ENCODE results near the gene PPP6R3. TPM values are rescaled to one million over a fixed set of nuclear protein-coding genes. Genes with fewer than 3 reads are reported as not detected.
A peak's percentile ranks its signal among the peaks of the same experiment; 100 is the strongest.
"Not testable (repeated sequence)": the region's sequence is repeated elsewhere in the genome, so short reads cannot be mapped to it uniquely, and the experiment has no call there.

Gene PPP6R3
- total RNA-seq, 1 experiment from 2014 or later, result 129 TPM

DNA sequence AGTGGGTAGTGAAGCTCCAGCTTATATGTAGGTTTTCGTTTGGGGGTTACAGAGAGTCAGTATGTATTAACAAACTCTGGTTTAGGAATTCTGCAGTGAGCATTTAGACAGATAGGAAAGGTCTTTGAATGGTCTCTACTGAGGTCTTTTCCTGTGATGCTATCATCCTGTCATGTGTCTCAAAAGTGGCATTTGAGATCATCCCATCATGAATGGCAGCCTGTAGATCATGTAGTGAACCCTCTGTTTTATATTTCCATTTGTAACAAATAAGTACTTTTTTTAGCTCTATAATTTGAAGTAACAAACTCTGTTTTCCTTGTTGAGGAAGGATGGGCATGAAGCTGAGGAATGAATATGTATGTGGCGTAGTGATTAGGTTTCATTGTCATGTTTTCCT lies 76.2 kb downstream of the PPP6R3 start:
- CTCF ChIA-PET, result no interaction called here
- DNase-seq, result no peak

DNA sequence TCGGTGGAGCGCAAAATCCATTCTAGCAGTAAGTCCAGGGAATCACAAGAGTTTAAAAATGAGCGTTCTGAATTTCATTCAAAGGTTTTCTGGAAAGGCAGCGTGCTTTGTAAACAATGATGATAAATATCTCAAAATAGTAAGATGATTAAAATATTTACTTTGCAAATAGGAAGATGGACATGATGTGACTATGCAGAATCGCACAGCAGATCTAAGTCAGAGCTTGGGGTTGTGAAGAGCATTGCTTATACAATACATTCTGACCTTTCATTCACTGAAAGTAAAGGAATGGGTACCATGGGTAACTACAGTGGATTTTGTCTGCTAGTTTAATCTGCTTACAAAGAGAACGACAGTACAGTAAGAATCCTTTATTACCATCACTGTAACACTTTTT lies 77.5 kb downstream of the PPP6R3 start:
- CTCF ChIA-PET, result no interaction called here
- no peak for DNase-seq
- Histone ChIP-seq H3K27me3 (ENCODE audit: insufficient read depth, low read depth) (no peaks in the 10 kb centered on the region), H3K4me1 (replicated peaks; ENCODE audit: insufficient read depth) (0 out of 2 replicates have a peak, but pooled peaks cover 6% of the 10 kb centered on the region), H2AFZ (no peak overlapping the region), H3F3A (ENCODE audit: insufficient read depth, low read depth) (peaks cover 27% of the 10 kb centered on the region; the same call in 1 of the 2 replicates), H3K4me2 (no peak overlapping the region), H4K20me1 (ENCODE audit: insufficient read depth) (peaks cover 80% of the 10 kb centered on the region), H3K36me3 (ENCODE audit: low read depth) (peaks cover 23% of the 10 kb centered on the region), H3K4me3 (no peak overlapping the region), H3K79me2 (ENCODE audit: low read depth) (peaks cover 77% of the 10 kb centered on the region), H3K9me2 (ENCODE audit: insufficient read depth) (no peaks in the 10 kb centered on the region), H3K27ac (no peak overlapping the region), H3K9me3 (ENCODE audit: insufficient read depth, low read depth) (no peaks in the 10 kb centered on the region)
- no peak for TF ChIP-seq EZH2 (IDR thresholded peaks at IDR 0.05; ENCODE audit: low read depth)
- no peak for TF ChIP-seq CTCF (conservative IDR thresholded peaks at IDR 0.05)
- POLR2A ChIA-PET (ENCODE audit: unreplicated experiment), result no interaction called here
- no TSS peak for BruUV-seq (replicated peaks)
- intact Hi-C loops (cut with micrococcal nuclease; ENCODE audit: unreplicated experiment), result no loop called here

More for the DNA sequence above, 76.2 kb downstream of the PPP6R3 start:
- Histone ChIP-seq H3K36me3 (ENCODE audit: low read depth) (peaks cover 23% of the 10 kb centered on the region), H3K27me3 (ENCODE audit: insufficient read depth, low read depth) (no peaks in the 10 kb centered on the region), H3K4me2 (no peak overlapping the region), H3K9me3 (ENCODE audit: insufficient read depth, low read depth) (no peaks in the 10 kb centered on the region), H4K20me1 (ENCODE audit: insufficient read depth) (peaks cover 77% of the 10 kb centered on the region), H3K4me1 (replicated peaks; ENCODE audit: insufficient read depth) (no peaks in the 10 kb centered on the region), H3K27ac (0 out of 2 replicates have a peak overlapping the region, but pooled peaks have one; percentile 7), H3K4me3 (no peak overlapping the region), H3F3A (ENCODE audit: insufficient read depth, low read depth) (peaks cover 21% of the 10 kb centered on the region; the same call in 1 of the 2 replicates), H3K9me2 (ENCODE audit: insufficient read depth) (no peaks in the 10 kb centered on the region), H3K79me2 (ENCODE audit: low read depth) (peaks cover 85% of the 10 kb centered on the region), H2AFZ (no peak overlapping the region)
- intact Hi-C loops (cut with micrococcal nuclease; ENCODE audit: unreplicated experiment), result no loop called here
- no TSS peak for BruUV-seq (replicated peaks)
- TF ChIP-seq CTCF (conservative IDR thresholded peaks at IDR 0.05), result no peak
- POLR2A ChIA-PET (ENCODE audit: unreplicated experiment), result no interaction called here

DNA sequence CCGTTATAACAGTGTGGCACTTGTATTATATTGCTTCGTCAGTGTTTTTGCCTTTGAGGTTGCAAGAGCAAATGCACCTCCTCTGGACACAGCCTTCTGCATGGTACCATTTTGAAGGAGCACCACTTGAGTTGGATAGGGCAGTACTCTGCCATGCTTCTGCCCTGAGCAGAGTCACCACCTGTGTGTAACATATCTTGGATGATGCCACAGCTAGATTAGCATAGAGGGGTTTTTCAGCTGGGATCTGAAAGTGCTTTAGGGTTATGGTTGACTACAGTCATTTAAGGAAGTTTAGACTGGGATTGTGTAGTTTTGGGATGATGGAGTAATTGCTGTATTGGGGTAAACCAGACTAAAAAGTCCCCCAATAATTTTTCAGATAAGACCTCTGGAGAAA lies 78.8 kb downstream of the PPP6R3 start:
- Histone ChIP-seq H3K4me3 (no peak overlapping the region), H3K36me3 (ENCODE audit: low read depth) (peaks cover 23% of the 10 kb centered on the region), H3K9me3 (ENCODE audit: insufficient read depth, low read depth) (no peaks in the 10 kb centered on the region), H3F3A (ENCODE audit: insufficient read depth, low read depth) (peaks cover 33% of the 10 kb centered on the region; the same call in 1 of the 2 replicates), H3K27me3 (ENCODE audit: insufficient read depth, low read depth) (no peaks in the 10 kb centered on the region), H2AFZ (no peak overlapping the region), H3K4me2 (no peak overlapping the region), H4K20me1 (ENCODE audit: insufficient read depth) (peaks cover 85% of the 10 kb centered on the region), H3K27ac (no peak overlapping the region), H3K4me1 (replicated peaks; ENCODE audit: insufficient read depth) (0 out of 2 replicates have a peak, but pooled peaks cover 7% of the 10 kb centered on the region), H3K9me2 (ENCODE audit: insufficient read depth) (no peaks in the 10 kb centered on the region), H3K79me2 (ENCODE audit: low read depth) (peaks cover 76% of the 10 kb centered on the region)
- ChIA-PET CTCF (no interaction called here), POLR2A (ENCODE audit: unreplicated experiment) (no interaction called here)
- intact Hi-C loops (cut with micrococcal nuclease; ENCODE audit: unreplicated experiment), result no loop called here
- TF ChIP-seq CTCF (conservative IDR thresholded peaks at IDR 0.05), result no peak
- TF ChIP-seq EZH2 (IDR thresholded peaks at IDR 0.05; ENCODE audit: low read depth), result no peak
- no peak for DNase-seq
- BruUV-seq (replicated peaks), result no TSS peak

- H3K27me3 ChIP-seq (ENCODE audit: insufficient read depth, low read depth); H3K4me3 ChIP-seq; H3K9me2 ChIP-seq (ENCODE audit: insufficient read depth); H3K4me2 ChIP-seq; H3K27ac ChIP-seq; H3K9me3 ChIP-seq (ENCODE audit: insufficient read depth, low read depth); DNase-seq; CTCF ChIA-PET; H2AFZ ChIP-seq; intact Hi-C loops (cut with micrococcal nuclease; ENCODE audit: unreplicated experiment); POLR2A ChIA-PET (ENCODE audit: unreplicated experiment); BruUV-seq (replicated peaks): not testable (repeated sequence)
- peaks cover 29% of the 10 kb centered on the region for H3K36me3 ChIP-seq (ENCODE audit: low read depth)
- peaks cover 39% of the 10 kb centered on the region; the same call in 1 of the 2 replicates for H3F3A ChIP-seq (ENCODE audit: insufficient read depth, low read depth)
- H4K20me1 ChIP-seq (ENCODE audit: insufficient read depth), result peaks cover 80% of the 10 kb centered on the region
- peaks cover 71% of the 10 kb centered on the region for H3K79me2 ChIP-seq (ENCODE audit: low read depth)
- peaks cover 16% of the 10 kb centered on the region for H3K4me1 ChIP-seq (replicated peaks; ENCODE audit: insufficient read depth)
Measured at GRCh38 chr11:68540504-68540903, 80.0 kb downstream of the PPP6R3 start.
